GM21447 (cell line): ENCODE data around the gene SLC9A8.

Experiments used
- ATAC-seq: cut with Tn5 transposase; IDR thresholded peaks from one replicate; pipeline ENCODE4 v1.9.1; 2021; ENCODE audit not compliant: unreplicated experiment

The SLC9A8 gene

GRCh38 chr20:49913399-49914047 lies 100.9 kb downstream of the SLC9A8 start:
- no peak for ATAC-seq

DNA sequence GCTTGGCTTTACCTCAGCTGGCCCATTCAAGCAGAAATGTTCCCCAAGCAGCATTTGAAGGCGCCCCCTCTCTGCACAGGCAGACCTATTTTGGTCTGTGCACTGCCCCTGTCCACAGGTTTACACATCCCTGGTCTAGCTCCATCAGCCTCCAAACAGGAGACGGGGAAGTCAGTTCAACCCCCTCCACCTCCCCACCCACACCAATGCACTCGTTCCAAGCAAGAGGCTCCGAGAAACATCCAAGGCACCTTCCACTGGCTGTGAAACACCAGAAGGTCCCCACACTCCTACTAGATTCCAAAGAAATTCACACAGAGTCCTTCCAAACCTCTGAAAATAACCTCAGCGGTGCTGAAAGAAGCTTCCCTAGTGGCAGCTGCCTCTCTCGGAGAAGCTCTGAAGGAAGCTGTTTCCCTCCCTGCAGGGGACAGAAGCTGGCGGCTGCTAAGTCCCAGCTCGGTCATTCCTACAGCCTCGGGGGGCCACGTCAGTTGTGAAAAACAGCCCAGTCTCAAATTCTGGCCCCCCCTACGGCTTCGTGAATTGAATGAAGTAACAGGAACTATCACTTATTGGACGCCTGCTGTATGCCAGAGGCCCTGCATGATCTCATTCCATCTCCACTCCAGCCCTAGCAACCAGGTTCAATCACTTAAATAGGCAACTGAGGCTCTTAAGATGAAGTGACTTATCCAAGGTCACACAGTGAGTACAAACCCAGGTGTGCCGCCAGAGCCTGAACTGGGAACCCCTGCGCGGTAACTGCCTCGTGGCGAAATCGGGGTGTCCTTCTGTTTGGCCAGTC lies 101.9 kb downstream of the SLC9A8 start:
- peak; percentile 4 for ATAC-seq

DNA sequence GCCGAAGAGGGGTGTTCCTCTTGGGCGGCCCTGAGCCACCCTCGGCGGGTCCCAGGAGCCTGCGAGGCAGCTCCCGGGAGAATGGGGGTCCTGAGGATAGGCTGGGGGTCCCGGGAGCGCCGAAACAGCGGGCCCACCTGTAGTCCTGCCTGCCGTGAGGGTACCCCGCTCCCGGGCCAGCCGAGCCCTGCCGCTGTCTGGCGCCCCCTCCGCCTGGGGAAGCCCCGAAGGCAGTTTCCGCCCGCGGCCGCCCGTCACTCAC lies 102.4 kb downstream of the SLC9A8 start:
- no peak for ATAC-seq

- ATAC-seq, result peak; percentile 87
Measured at GRCh38 chr20:49915380-49916145, 102.9 kb downstream of the SLC9A8 start, which contains the start of gene SPATA2. TSS of gene SPATA2 (minus strand) at chr20:49915529. CDS start at chr20:49908490, 7,039 bp downstream.

DNA sequence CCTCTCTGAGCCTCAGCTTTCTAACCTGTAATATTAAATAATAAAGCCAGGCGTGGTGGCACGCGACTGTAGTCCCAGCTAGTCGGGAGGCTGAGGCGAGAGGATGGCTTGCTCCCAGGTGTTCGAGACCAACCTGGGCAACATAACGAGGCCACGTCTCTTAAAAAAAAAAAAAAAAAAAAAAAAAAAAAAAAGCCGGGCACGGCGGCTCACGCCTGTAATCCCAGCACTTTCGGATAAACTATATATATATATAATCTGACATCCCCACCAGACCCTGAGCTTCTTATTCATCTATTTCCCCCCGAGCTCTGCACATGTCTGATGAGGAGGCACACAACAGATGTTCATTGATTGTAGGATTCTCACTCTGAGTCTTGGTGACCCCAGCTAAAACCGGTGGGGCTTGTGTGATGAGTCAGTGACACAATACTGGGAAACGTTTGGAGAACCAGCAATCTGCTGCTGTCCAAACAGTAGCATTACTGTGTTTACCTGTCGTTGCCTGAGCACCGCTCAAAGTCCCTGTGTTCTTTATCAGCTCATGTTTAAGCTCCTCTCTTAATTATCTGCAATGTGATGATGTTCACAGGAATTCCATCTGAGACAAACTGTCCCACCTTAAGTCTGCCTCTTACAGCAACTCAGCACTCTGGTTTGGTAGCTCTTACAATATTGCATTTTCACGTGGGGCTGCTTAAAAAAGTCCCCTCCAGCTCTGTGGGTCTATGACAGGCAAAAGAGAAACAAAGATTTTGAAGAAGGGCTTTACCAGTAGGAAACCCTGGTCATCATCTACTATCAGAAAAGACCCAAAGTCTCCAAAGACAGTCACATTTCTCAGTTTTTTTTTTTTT lies 103.7 kb downstream of the SLC9A8 start:
- no peak for ATAC-seq

DNA sequence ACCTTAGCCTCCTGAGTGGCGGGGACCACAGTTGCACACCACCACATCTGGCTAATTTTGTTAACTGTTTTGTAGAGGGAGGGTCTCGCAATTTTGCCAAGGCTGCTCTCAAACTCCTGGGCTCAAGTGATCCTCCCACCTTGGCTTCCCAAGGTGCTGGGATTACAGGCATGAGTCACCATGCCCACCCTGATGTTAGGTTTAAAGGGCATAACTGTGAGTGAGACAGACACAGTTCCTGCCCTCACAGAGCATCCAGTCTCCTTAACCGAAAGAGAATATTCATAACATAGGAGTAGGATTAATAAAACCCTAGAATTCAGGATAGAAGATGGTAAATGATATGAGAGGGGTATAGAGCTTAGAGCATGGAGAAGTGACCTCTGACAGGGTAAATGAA lies 105.8 kb downstream of the SLC9A8 start:
- ATAC-seq, result no peak

DNA sequence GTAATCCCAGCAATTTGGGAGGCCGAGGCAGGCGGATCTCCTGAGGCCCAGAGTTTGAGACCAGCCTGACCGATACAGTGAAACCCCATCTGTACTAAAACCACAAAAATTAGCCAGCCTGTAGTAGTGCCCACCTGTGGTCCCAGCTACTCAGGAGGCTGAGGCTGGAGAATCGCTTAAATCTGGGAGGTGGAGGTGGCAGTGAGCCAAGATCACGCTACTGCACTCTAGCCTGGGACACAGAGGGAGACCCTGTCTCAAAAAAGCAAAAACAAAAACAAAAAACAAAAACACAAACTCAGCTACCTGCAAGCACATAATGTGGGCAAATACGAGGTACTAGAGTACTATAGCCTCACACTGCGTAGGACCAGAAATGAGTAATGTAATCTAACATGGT lies 106.4 kb downstream of the SLC9A8 start:
- no peak for ATAC-seq

DNA sequence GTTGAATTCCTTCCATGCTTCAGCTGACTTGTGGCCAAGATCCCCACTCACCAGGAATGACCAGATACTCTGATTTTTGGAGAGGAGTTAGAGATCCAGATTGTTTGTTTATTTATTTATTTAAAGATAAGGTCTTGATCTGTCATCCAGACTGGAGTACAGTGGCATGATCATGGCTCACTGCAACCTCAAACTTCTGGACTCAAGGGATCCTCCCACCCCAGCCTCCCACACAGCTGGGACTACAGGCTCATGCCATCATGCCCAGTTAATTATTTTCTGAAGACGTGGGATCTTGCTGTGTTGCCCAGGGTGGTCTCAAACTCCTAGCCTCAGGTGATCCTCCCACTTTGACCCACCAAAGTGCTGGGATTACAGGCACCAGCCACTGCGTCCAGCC lies 106.8 kb downstream of the SLC9A8 start:
- no peak for ATAC-seq

- ATAC-seq, result no peak
Measured at GRCh38 chr20:49924247-49924646, 111.6 kb downstream of the SLC9A8 start.

- no peak for ATAC-seq
Measured at GRCh38 chr20:49925901-49926454, 113.3 kb downstream of the SLC9A8 start.

- no peak for ATAC-seq
Measured at GRCh38 chr20:49928411-49929141, 115.9 kb downstream of the SLC9A8 start.

- no peak for ATAC-seq
Measured at GRCh38 chr20:49929142-49929494, 116.5 kb downstream of the SLC9A8 start.

GRCh38 chr20:49935746-49936152 lies 123.1 kb downstream of the SLC9A8 start:
- ATAC-seq, result no peak

DNA sequence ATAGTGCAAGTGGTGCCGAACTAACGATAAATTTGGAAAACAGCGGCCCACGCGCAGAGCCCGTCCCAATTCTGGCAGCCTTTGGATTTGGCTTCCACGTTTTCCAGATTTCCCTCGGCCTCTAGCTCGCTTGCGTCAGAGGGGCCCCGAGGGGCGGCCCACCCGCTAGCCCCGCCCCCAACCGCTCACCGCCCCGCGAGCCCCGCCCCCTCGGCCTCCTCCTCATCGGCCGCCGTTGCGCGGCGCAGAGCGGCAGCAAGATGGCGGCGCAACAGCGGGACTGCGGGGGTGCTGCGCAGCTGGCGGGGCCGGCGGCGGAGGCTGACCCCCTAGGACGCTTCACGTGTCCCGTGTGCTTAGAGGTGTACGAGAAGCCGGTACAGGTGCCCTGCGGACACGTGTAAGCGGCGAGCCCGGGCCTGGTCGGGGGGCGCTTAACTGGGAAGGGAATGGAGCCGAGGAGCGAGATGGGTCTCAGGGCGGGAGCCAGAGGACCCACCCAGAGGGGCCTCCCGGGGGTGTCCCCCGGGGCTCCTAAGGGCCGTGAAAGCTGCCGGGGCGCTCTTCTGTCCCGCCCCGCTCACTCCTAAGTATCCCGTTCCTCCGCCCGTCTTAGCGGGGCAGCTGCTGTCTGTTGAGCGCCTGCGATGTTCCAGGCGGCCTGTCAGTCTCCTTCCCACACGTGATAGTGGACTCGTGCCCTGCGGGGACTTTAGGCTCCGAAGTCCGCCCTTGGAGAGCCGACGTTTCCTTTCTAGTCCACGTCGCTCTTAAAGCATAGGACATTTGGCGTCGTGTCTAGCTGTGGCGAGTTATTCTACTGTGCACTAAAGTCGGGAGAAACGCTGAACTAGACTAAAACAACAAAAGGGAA lies 123.8 kb downstream of the SLC9A8 start, which contains the start of gene RNF114:
Gene RNF114, plus strand, starts transcription at position 245 of the 874 bp plus-strand sequence. Its CDS starts 16 bp downstream, at position 261.
- peak; percentile 61 for ATAC-seq

DNA sequence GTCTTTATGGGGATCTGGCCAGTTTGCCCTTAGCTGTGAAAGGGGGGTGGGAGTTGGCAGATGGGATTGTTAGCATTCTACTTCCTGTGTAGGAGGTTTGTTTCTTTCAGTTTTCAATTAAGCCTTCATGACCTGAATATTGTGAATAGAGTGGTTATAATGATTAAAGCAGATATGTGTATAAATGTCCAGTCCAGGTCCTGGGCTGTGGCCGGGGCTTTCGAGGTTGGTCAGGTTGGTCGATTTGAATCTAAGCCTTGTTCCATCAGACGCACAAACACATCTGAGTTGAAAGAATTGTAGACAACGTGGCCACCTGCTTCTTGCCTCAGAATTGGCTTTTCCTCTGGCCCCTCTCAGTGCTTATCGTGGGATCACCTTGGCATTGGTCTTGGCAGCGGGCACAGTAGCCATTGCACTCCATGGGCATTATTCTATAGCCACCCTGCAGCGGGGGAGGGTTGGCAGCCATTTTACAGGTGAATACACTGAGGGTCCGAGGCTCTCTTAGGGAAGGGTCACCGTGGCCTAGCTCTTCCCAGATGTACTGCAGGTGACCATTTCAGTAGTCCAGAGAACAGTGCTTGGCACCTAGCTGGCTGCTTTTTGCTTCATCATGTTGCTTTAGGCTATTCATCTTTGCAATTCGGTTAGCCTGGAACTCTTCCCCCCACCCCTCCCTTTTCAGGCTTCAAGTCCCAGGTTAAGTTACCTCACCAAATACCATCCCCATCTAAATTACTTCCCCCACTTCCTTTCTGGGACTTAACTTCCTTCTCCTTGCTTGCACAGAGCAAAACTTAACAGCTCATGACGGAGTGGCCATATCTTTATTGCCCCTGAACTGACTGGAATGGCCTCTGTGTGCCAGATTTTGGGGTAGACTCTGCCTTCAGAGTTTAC lies 124.7 kb downstream of the SLC9A8 start:
- no peak for ATAC-seq

GRCh38 chr20:49938173-49939163 lies 125.8 kb downstream of the SLC9A8 start:
- ATAC-seq, result no peak

DNA sequence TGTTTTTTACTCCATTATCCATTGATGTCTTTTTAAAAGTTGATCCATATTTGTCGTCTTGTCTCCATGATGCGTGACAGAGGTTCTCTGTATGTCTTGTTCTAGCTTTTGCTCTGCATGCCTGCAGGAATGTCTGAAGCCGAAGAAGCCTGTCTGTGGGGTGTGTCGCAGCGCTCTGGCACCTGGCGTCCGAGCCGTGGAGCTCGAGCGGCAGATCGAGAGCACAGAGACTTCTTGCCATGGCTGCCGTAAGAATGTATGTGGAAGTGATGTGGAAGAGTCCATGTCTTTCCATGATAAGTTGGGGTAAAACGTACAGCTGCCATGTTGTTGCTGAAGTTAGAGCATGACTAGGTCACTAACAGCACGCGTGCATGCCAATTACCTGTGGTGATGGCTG lies 128.8 kb downstream of the SLC9A8 start:
- no peak for ATAC-seq
